Measurements from ENCODE around the gene KL.

Gene KL

DNA sequence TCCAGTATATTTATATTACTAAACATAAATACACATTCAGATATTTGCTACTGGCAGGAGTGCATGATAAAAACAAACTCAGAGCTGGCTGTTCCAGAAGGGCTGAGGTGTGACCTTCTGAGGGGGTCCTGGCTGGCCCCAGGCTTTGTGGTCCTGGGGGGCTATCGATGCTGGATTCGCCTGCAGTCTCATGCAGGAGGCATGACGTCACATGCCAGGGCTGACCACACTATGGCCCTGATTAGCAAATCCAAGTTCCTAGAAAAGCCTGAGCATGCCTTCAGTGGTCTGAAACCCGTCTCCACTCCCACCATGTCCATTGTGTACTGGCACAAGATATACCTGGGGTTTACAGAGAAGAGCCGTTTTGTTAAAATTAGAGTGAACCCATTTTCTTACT, 97.9 kb downstream of the KL start:
- no peak for DNase-seq

- no peak for DNase-seq
Observed at GRCh38 chr13:33115274-33115673, 99.1 kb downstream of the KL start.

Data from fibroblast of skin of back (primary cell).